Upper lobe of right lung (tissue), 1 donor: Measurements from ENCODE around the gene A4GALT. TPM values are rescaled to one million over a fixed set of nuclear protein-coding genes. Genes with fewer than 3 reads are reported as not detected.

Experiments
- ATAC-seq: fragments of 200-7000 bp; cut with Tn5 transposase; one replicate; pipeline ENCODE4 v1.9.1; 2020; ENCODE audit warnings: mild to moderate bottlenecking, moderate library complexity
- DNase-seq: peaks from one replicate; pipeline ENCODE4 v3.0.0-alpha.2; 2020
- H3K27ac ChIP-seq: fragments of 200-600 bp; one replicate; pipeline ENCODE4 v1.8.0; 2022
- H3K27me3 ChIP-seq: fragments of 200-600 bp; one replicate; pipeline ENCODE4 v1.8.0; 2022; ENCODE audit warnings: mild to moderate bottlenecking
- H3K36me3 ChIP-seq: fragments of 200-600 bp; one replicate; pipeline ENCODE4 v1.8.0; 2022
- H3K4me1 ChIP-seq: fragments of 200-600 bp; one replicate; pipeline ENCODE4 v1.8.0; 2022
- H3K4me3 ChIP-seq: fragments of 200-600 bp; one replicate; pipeline ENCODE4 v1.8.0; 2022; ENCODE audit warnings: mild to moderate bottlenecking
- H3K9me3 ChIP-seq: fragments of 200-600 bp; one replicate; pipeline ENCODE4 v1.8.0; 2022
- intact Hi-C: fragments of 100-400 bp; cut with DNase I; formaldehyde crosslinking; loops from one replicate; pipeline ENCODE4 v1.11.0; 2022
- total RNA-seq: library from RNA; stranded (reverse); fragmentation: NEBNext Ultra II Directional; extraction: Animal tissue kit (Norgen Biotek cat#: 25700); gene quantifications from one replicate; pipeline ENCODE4 v1.2.1, GENCODE V29; 2021
- TF ChIP-seq, protein P1 (sequence below): fragments of 200-600 bp; IDR thresholded peaks from one replicate; pipeline ENCODE4 v1.8.0; 2022; ENCODE audit warnings: antibody characterized with exemption
- donor health status: DM: no; HTN: yes; CAD: no; lungs with severe emphysema.

The A4GALT gene
- total RNA-seq, 1 donor from 2014 or later = 25.7 TPM

DNA sequence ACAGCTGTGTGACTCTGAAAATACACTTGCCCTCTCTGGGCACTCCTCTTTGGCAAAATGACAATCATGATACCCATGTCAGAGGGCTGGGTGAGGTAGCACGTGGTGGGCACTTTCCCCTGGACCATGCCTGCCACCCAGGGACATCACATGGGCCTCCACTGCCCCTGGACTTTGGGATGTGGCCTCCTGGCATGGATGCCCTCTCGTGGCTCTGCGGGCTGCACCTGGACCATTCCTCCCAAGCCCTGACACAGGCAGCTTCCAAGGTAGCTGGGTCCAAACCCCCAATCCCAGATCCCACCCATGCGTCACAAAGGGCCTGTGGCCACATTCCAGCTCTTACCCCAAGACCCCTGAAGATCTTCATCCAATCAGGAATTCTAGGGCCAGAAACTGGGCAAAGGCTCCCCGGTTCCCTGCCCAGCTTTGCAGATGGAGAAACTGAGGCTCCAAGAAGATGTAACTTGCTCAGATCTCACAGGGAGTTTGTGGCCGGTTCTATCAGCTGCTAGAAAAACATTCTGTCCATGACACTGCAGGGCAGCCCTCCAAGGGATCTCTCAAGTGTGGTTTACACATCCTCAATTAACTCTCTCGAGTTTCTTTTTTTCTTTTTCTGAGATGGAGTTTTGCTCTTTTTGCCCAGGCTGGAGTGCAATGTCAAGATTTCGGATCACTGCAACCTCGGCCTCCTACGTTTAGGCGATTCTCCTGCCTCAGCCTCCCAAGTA, 36.0 kb downstream of the A4GALT start:
- no peak for DNase-seq
- intact Hi-C loops = no loop called here

DNA sequence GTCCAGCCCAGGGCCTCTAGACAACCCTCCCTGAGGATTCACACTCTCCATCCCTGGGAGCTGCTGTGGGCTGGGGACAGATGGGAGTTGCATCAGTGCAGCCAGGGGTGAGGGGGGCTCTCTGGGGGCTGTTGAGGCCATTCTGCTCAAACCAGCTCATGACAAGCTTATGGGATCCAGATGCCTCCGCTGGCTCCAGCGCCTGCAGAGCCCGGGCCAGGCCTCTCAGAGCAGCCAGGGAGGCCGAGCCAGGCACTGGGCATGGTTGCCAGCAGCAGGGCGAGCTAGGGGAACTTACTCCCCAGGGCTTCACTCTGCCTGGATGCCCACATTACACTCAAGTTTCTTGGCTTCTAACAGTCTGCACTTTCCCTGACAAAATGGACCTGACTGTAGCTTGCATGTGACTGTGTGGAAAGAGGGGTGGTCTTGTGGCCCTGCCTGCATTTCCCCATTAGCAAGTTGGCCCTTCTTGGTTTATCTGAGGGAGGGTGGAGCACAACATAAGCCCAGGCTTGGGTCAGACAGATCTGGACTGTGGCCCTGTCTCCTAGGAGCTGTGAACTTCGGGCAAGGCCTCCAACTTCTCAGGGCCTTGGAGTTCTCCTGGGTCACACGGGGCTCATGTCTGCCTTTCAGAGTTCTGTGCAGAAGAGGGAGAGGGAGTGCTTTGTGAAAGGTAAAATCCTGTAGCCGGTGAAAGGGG, 36.9 kb downstream of the A4GALT start:
- Histone ChIP-seq H3K9me3 (no peaks in the 10 kb centered on the region), H3K36me3 (no peaks in the 10 kb centered on the region), H3K27me3 (no peaks in the 10 kb centered on the region), H3K4me1 (peaks cover 61% of the 10 kb centered on the region), H3K4me3 (no peak overlapping the region), H3K27ac (peak overlapping the region; percentile 61)
- TF ChIP-seq, protein P1, sequence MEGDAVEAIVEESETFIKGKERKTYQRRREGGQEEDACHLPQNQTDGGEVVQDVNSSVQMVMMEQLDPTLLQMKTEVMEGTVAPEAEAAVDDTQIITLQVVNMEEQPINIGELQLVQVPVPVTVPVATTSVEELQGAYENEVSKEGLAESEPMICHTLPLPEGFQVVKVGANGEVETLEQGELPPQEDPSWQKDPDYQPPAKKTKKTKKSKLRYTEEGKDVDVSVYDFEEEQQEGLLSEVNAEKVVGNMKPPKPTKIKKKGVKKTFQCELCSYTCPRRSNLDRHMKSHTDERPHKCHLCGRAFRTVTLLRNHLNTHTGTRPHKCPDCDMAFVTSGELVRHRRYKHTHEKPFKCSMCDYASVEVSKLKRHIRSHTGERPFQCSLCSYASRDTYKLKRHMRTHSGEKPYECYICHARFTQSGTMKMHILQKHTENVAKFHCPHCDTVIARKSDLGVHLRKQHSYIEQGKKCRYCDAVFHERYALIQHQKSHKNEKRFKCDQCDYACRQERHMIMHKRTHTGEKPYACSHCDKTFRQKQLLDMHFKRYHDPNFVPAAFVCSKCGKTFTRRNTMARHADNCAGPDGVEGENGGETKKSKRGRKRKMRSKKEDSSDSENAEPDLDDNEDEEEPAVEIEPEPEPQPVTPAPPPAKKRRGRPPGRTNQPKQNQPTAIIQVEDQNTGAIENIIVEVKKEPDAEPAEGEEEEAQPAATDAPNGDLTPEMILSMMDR = no peak
- ATAC-seq (peak; percentile 2), DNase-seq (no peak)
- intact Hi-C loops = no loop called here

More for the DNA sequence above, 36.0 kb downstream of the A4GALT start:
- TF ChIP-seq, protein P1 = no peak
- H3K9me3 ChIP-seq = no peaks in the 10 kb centered on the region
- H3K4me3 ChIP-seq = no peak overlapping the region
- H3K27ac ChIP-seq = peak overlapping the region; percentile 61
- no peaks in the 10 kb centered on the region for H3K36me3 ChIP-seq
- H3K4me1 ChIP-seq = peaks cover 68% of the 10 kb centered on the region
- ATAC-seq = no peak
- no peaks in the 10 kb centered on the region for H3K27me3 ChIP-seq

- TF ChIP-seq, protein P1 = no peak
- H3K9me3 ChIP-seq = no peaks in the 10 kb centered on the region
- intact Hi-C loops = no loop called here
- H3K36me3 ChIP-seq = no peaks in the 10 kb centered on the region
- peak overlapping the region; percentile 61 for H3K27ac ChIP-seq
- DNase-seq (no peak), ATAC-seq (no peak)
- no peak overlapping the region for H3K4me3 ChIP-seq
- no peaks in the 10 kb centered on the region for H3K27me3 ChIP-seq
- H3K4me1 ChIP-seq = peaks cover 55% of the 10 kb centered on the region
Observed at GRCh38 chr22:42682113-42682851, 38.4 kb downstream of the A4GALT start.

- H3K9me3 ChIP-seq = no peaks in the 10 kb centered on the region
- no peaks in the 10 kb centered on the region for H3K27me3 ChIP-seq
- ATAC-seq (peak; percentile 79), DNase-seq (no peak)
- peaks cover 46% of the 10 kb centered on the region for H3K4me1 ChIP-seq
- no peak overlapping the region for H3K4me3 ChIP-seq
- TF ChIP-seq, protein P1 = no peak
- intact Hi-C loops = no loop called here
- H3K27ac ChIP-seq = no peak overlapping the region
- no peaks in the 10 kb centered on the region for H3K36me3 ChIP-seq
Observed at GRCh38 chr22:42680648-42681047, 40.0 kb downstream of the A4GALT start.

DNA sequence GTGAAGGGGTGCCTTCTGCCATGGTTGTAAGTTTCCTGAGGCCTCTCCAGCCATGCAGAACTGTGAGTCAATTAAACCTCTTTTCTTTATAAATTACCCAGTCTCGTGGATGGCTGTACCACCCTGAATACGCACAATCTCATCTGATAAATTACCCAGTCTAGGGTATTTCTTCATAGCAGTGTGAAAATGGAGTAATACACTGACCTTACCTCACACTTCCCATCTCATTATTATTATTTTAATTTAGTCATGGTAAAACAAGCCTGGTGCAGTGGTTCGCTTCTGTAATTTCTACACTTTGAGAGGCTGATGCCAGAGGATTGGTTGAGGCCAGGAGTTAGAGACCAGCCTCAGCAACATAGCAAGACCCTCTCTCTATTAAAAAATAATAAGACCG, 41.0 kb downstream of the A4GALT start:
- Histone ChIP-seq H3K36me3 (no peaks in the 10 kb centered on the region), H3K27me3 (no peaks in the 10 kb centered on the region), H3K9me3 (no peaks in the 10 kb centered on the region), H3K4me3 (no peak overlapping the region), H3K4me1 (peaks cover 43% of the 10 kb centered on the region), H3K27ac (no peak overlapping the region)
- DNase-seq = no peak
- ATAC-seq = no peak
- TF ChIP-seq, protein P1 = no peak
- intact Hi-C loops = no loop called here
